WERI-Rb-1 (cell line): Measurements from ENCODE around the gene NOXO1.
"Not testable (repeated sequence)": the region's sequence is repeated elsewhere in the genome, so short reads cannot be mapped to it uniquely, and the experiment has no call there.

Experiments
- DNase-seq: peaks from one replicate; pipeline ENCODE4 v3.0.0-alpha.2; 2020
- H3K27ac ChIP-seq: fragments of 250-450 bp; sonication (Bioruptor Pico); 2 replicates; pipeline ENCODE4 v1.5.1; 2020; ENCODE audit warnings: mild to moderate bottlenecking, moderate library complexity
- H3K27me3 ChIP-seq: fragments of 250-450 bp; sonication (Bioruptor Pico); 2 replicates; pipeline ENCODE4 v1.5.1; 2021; ENCODE audit warnings: mild to moderate bottlenecking, low read depth, moderate library complexity; ENCODE audit not compliant: insufficient read depth, severe bottlenecking
- H3K36me3 ChIP-seq: fragments of 250-450 bp; sonication (Bioruptor Pico); 2 replicates; pipeline ENCODE4 v1.5.1; 2020; ENCODE audit warnings: mild to moderate bottlenecking, moderate library complexity
- H3K4me3 ChIP-seq: 2 replicates; pipeline ENCODE4 v1.5.1; 2011; ENCODE audit warnings: low read depth, mild to moderate bottlenecking, control low read depth, low read length
- H3K9me3 ChIP-seq: fragments of 250-450 bp; sonication (Bioruptor Pico); 2 replicates; pipeline ENCODE4 v1.5.1; 2021; ENCODE audit warnings: mild to moderate bottlenecking, moderate library complexity; ENCODE audit not compliant: severe bottlenecking
- TF ChIP-seq, protein P1 (sequence below): IDR thresholded peaks from 2 replicates; pipeline ENCODE4 v1.5.1; 2011; ENCODE audit warnings: low read depth, mild to moderate bottlenecking, control low read depth, inconsistent platforms, low read length

Gene NOXO1

DNA sequence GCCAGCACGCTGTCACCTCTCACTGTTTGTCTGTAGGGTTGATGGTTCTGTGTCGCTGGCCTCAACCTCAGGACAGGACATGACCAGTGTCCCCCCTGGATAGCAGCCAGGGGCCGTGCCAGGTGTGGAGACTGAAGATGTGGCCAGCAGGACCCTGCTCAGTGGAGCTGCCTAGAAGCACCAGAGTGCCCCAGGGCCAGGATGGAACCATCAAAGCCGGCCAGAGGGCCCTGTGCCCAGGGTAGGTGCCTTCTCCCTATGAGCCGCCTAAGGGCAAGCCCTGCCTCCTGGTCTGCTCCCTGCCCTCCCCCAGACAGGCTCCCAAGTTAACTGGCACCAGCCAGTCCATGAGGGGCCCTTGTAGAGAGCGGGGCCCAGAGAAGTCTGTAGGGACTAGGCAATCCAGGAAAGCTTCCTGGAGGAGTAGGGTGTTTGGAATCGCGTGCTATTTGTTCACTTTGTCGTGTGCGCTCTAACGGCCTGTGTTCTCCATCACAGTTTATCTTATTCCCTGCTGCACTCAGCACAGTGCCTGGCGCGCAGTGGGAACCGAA is 22.5 kb downstream of the NOXO1 start:
- Histone ChIP-seq H3K27me3 (no peaks in the 10 kb centered on the region), H3K27ac (peak overlapping the region; percentile 79), H3K4me3 (no peak overlapping the region), H3K36me3 (peaks cover 31% of the 10 kb centered on the region), H3K9me3 (no peaks in the 10 kb centered on the region)
- TF ChIP-seq, protein P1, sequence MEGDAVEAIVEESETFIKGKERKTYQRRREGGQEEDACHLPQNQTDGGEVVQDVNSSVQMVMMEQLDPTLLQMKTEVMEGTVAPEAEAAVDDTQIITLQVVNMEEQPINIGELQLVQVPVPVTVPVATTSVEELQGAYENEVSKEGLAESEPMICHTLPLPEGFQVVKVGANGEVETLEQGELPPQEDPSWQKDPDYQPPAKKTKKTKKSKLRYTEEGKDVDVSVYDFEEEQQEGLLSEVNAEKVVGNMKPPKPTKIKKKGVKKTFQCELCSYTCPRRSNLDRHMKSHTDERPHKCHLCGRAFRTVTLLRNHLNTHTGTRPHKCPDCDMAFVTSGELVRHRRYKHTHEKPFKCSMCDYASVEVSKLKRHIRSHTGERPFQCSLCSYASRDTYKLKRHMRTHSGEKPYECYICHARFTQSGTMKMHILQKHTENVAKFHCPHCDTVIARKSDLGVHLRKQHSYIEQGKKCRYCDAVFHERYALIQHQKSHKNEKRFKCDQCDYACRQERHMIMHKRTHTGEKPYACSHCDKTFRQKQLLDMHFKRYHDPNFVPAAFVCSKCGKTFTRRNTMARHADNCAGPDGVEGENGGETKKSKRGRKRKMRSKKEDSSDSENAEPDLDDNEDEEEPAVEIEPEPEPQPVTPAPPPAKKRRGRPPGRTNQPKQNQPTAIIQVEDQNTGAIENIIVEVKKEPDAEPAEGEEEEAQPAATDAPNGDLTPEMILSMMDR, result no peak
- DNase-seq, result no peak

DNA sequence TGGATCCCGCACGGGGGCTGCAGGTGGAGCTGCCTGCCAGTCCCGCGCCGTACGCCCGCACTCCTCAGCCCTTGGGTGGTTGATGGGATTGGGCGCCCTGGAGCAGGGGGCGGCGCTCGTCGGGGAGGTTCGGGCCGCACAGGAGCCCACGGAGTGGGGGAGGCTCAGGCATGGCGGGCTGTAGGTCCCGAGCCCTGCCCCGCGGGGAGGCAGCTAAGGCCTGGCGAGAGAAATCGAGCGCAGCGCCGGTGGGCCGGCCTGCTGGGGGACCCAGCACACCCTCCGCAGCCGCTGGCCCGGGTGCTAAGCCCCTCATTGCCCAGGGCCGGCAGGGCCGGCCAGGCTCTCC is 23.2 kb downstream of the NOXO1 start:
- H3K9me3 ChIP-seq, H3K4me3 ChIP-seq, H3K27me3 ChIP-seq, H3K27ac ChIP-seq, DNase-seq: not testable (repeated sequence)
- H3K36me3 ChIP-seq, result peaks cover 25% of the 10 kb centered on the region

DNA sequence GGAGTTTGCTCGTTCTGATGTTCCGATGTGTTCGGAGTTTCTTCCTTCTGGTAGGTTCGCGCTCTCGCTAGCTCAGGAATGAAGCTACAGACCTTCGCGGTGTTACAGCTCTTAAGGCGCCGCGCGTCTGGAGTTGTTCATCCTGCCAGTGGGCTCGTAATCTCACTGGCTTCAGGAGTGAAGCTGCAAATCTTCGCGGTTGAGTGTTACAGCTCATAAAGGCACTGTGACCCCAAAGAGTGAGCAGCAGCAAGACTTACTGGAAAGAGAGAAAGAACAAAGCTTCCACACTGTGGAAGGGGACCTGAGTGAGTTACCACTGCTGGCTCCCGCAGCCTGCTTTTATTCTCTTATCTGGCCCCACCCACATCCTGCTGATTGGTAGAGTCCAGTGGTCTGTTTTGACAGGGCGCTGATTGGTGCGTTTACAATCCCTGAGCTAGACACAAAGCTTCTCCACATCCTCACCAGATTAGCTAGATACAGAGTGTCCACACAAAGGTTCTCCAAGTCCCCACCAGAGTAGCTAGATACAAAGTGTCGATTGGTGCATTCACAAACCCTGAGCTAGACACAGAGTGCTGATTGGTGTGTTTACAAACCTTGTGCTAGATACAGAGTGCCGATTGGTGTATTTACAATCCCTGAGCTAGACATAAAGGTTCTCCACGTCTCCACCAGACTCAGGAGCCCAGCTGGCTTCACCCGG is 23.7 kb downstream of the NOXO1 start:
- DNase-seq, H3K4me3 ChIP-seq, H3K9me3 ChIP-seq, H3K27ac ChIP-seq, H3K27me3 ChIP-seq: not testable (repeated sequence)
- H3K36me3 ChIP-seq, result peaks cover 19% of the 10 kb centered on the region

DNA sequence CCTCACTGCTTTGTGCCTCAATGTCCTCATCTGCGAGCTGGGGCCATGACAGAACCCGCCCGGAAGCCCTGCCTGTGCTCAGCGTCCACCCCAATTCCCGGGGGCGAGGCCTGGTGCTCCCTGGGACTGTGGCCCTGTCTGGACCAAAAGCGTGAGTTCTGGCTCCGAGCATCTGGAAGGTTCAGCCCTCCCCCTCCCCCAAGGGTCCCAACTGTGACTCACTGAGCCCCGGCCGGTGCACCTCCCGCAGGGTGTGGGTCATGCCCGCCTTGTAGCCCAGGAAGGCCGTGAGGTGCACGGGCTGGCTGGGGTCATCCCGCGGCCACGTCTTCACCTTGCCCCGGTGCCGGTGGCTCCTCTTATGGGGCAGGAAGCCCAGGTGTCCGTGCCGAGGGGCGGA is 27.5 kb downstream of the NOXO1 start:
- H3K9me3 ChIP-seq, result no peaks in the 10 kb centered on the region
- DNase-seq, result no peak
- H3K27me3 ChIP-seq, result no peaks in the 10 kb centered on the region
- TF ChIP-seq, protein P1, result no peak
- no peak overlapping the region for H3K4me3 ChIP-seq
- peak overlapping the region; percentile 86 for H3K27ac ChIP-seq
- no peaks in the 10 kb centered on the region for H3K36me3 ChIP-seq

DNA sequence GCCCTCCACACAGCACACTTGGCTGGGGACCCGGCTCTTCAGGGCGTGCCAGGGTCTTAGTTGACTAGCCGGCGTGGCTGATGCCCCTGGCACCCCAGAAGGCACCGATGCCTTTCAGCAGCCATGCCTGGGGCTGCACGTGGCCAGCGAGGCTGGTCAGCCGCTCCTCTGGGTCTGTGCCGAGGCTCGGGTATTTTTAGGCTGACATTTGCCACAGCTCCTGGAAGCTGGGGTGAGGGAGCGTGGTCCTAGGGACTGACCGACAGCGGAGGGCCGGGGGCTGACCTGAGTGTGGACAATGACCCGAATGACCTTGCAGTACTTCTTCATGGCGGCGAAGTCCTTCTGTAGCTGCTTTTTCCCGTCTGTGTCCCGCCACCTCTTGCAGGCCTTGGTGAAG is 30.7 kb downstream of the NOXO1 start:
- Histone ChIP-seq H3K36me3 (no peaks in the 10 kb centered on the region), H3K27ac (no peak overlapping the region), H3K27me3 (no peaks in the 10 kb centered on the region), H3K4me3 (no peak overlapping the region), H3K9me3 (no peaks in the 10 kb centered on the region)
- DNase-seq, result no peak
- TF ChIP-seq, protein P1, result no peak

DNA sequence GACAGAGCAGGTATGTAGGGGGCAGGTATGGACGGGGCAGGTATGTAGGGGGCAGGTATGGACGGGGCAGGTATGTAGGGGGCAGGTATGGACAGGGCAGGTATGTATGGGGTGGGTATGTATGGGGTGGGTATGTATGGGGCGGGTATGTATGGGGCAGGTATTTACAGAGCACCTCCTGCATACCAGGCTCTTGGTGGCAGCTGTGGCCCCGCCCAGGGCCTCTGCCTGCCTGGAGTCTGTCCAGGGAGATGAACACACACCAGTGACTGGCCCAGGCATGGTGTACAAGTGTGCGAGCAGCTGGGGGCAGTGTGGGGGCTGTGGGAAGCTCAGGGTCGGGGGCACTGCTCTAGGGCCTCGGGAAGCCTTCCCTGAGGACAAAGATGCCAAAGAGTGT is 31.2 kb downstream of the NOXO1 start:
- TF ChIP-seq, protein P1, result no peak
- H3K27me3 ChIP-seq, result no peaks in the 10 kb centered on the region
- H3K9me3 ChIP-seq, result no peaks in the 10 kb centered on the region
- no peak overlapping the region for H3K27ac ChIP-seq
- no peak for DNase-seq
- no peaks in the 10 kb centered on the region for H3K36me3 ChIP-seq
- no peak overlapping the region for H3K4me3 ChIP-seq

DNA sequence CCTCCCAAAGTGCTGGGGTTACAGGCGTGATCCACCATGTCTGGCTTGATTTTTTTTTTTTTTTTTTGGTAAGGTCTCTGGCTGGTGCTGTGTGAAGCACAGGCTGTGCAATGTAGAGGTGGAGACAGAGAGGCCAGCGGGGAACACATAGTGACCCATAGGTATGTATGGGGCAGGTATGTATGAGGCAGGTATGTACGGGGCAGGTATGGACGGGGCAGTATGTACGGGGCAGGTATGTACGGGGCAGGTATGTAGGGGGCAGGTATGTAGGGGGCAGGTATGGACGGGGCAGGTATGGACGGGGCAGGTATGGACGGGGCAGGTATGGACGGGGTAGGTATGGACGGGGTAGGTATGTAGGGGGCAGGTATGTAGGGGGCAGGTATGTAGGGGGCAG is 31.8 kb downstream of the NOXO1 start:
- TF ChIP-seq, protein P1, result no peak

More for the DNA sequence above, 31.8 kb downstream of the NOXO1 start:
- DNase-seq, result no peak
- H3K36me3 ChIP-seq, result no peaks in the 10 kb centered on the region
- H3K4me3 ChIP-seq, result no peak overlapping the region
- no peaks in the 10 kb centered on the region for H3K27me3 ChIP-seq
- H3K27ac ChIP-seq, result no peak overlapping the region
- no peaks in the 10 kb centered on the region for H3K9me3 ChIP-seq
